ENCODE data around the gene GOLGA1.
A peak's percentile ranks its signal among the peaks of the same experiment; 100 is the strongest.

Gene GOLGA1

GRCh38 chr9:124940894-124941678, at the start of gene GOLGA1:
TSS of gene GOLGA1 (minus strand) at chr9:124941083. CDS start at chr9:124938711, 2,372 bp downstream.
- no peak for TF ChIP-seq CTCF (IDR thresholded peaks at IDR 0.05; ENCODE audit: low read depth, low read length, missing control alignments)
- peak within 1 kb of the TSS; percentile 94 for H3K4me3 ChIP-seq (ENCODE audit: low read depth, low read length)
- DNase-seq (ENCODE audit: low read depth), result peak; percentile 78
- in situ Hi-C loops (cut with HindIII; ENCODE audit: low sequenced_read_pairs), result no loop called here

- H3K4me3 ChIP-seq (ENCODE audit: low read depth, low read length), result no peak overlapping the region
- TF ChIP-seq CTCF (IDR thresholded peaks at IDR 0.05; ENCODE audit: low read depth, low read length, missing control alignments), result no peak
- no peak for DNase-seq (ENCODE audit: low read depth)
- in situ Hi-C loops (cut with HindIII; ENCODE audit: low sequenced_read_pairs), result no loop called here
Observed at GRCh38 chr9:124983698-124984097, 42.8 kb upstream of the GOLGA1 start.

GRCh38 chr9:124980431-124980830, 39.5 kb upstream of the GOLGA1 start:
- in situ Hi-C loops (cut with HindIII; ENCODE audit: low sequenced_read_pairs), result no loop called here
- H3K4me3 ChIP-seq (ENCODE audit: low read depth, low read length), result no peak overlapping the region
- no peak for DNase-seq (ENCODE audit: low read depth)
- TF ChIP-seq CTCF (IDR thresholded peaks at IDR 0.05; ENCODE audit: low read depth, low read length, missing control alignments), result no peak

- no peak for TF ChIP-seq CTCF (IDR thresholded peaks at IDR 0.05; ENCODE audit: low read depth, low read length, missing control alignments)
- DNase-seq (ENCODE audit: low read depth), result no peak
- H3K4me3 ChIP-seq (ENCODE audit: low read depth, low read length), result no peak overlapping the region
- in situ Hi-C loops (cut with HindIII; ENCODE audit: low sequenced_read_pairs), result no loop called here
Observed at GRCh38 chr9:124975131-124975530, 34.2 kb upstream of the GOLGA1 start.

GRCh38 chr9:124973807-124974206, 32.9 kb upstream of the GOLGA1 start:
- no peak overlapping the region for H3K4me3 ChIP-seq (ENCODE audit: low read depth, low read length)
- no peak for TF ChIP-seq CTCF (IDR thresholded peaks at IDR 0.05; ENCODE audit: low read depth, low read length, missing control alignments)
- in situ Hi-C loops (cut with HindIII; ENCODE audit: low sequenced_read_pairs), result no loop called here
- DNase-seq (ENCODE audit: low read depth), result no peak

- H3K4me3 ChIP-seq (ENCODE audit: low read depth, low read length), result no peak overlapping the region
- TF ChIP-seq CTCF (IDR thresholded peaks at IDR 0.05; ENCODE audit: low read depth, low read length, missing control alignments), result no peak
- no peak for DNase-seq (ENCODE audit: low read depth)
- in situ Hi-C loops (cut with HindIII; ENCODE audit: low sequenced_read_pairs), result no loop called here
Observed at GRCh38 chr9:124972241-124972770, 31.4 kb upstream of the GOLGA1 start.

Measured in astrocyte of the cerebellum (primary cell).